HG02884 (cell line): ENCODE results near the gene MOB2.

Experiments used
- ATAC-seq: cut with Tn5 transposase; IDR thresholded peaks from one replicate; pipeline ENCODE4 v1.9.1; 2021; ENCODE audit warnings: mild to moderate bottlenecking, moderate library complexity; ENCODE audit not compliant: unreplicated experiment

The MOB2 gene

GRCh38 chr11:1473786-1474185, 12.8 kb downstream of the MOB2 start:
- ATAC-seq, result no peak

- no peak for ATAC-seq
These were observed 13.5 kb downstream of the MOB2 start for GRCh38 chr11:1473011-1473628.

- no peak for ATAC-seq
These were observed 14.2 kb downstream of the MOB2 start for GRCh38 chr11:1472180-1473005.

GRCh38 chr11:1471736-1472135, 14.8 kb downstream of the MOB2 start:
- ATAC-seq, result no peak

GRCh38 chr11:1470681-1471611, 15.6 kb downstream of the MOB2 start:
- no peak for ATAC-seq

GRCh38 chr11:1469911-1470680, 16.5 kb downstream of the MOB2 start:
- ATAC-seq, result no peak

GRCh38 chr11:1469287-1469910, 17.2 kb downstream of the MOB2 start:
- no peak for ATAC-seq

- ATAC-seq, result no peak
These were observed 18.0 kb downstream of the MOB2 start for GRCh38 chr11:1468473-1469066.

GRCh38 chr11:1468002-1468401, 18.6 kb downstream of the MOB2 start:
- no peak for ATAC-seq

- no peak for ATAC-seq
These were observed 19.3 kb downstream of the MOB2 start for GRCh38 chr11:1467270-1467669.

- no peak for ATAC-seq
These were observed 19.8 kb downstream of the MOB2 start for GRCh38 chr11:1466784-1467183.

- ATAC-seq, result no peak
These were observed 23.5 kb downstream of the MOB2 start for GRCh38 chr11:1463056-1463455.

GRCh38 chr11:1462698-1462975, 23.9 kb downstream of the MOB2 start:
- ATAC-seq, result no peak

- no peak for ATAC-seq
These were observed 24.5 kb downstream of the MOB2 start for GRCh38 chr11:1461826-1462697.

GRCh38 chr11:1460986-1461825, 25.4 kb downstream of the MOB2 start:
- no peak for ATAC-seq

GRCh38 chr11:1460396-1460985, 26.1 kb downstream of the MOB2 start:
- ATAC-seq, result no peak

GRCh38 chr11:1459764-1460395, 26.7 kb downstream of the MOB2 start:
- no peak for ATAC-seq
